ENCODE data around the gene SNX27.

The SNX27 gene

DNA sequence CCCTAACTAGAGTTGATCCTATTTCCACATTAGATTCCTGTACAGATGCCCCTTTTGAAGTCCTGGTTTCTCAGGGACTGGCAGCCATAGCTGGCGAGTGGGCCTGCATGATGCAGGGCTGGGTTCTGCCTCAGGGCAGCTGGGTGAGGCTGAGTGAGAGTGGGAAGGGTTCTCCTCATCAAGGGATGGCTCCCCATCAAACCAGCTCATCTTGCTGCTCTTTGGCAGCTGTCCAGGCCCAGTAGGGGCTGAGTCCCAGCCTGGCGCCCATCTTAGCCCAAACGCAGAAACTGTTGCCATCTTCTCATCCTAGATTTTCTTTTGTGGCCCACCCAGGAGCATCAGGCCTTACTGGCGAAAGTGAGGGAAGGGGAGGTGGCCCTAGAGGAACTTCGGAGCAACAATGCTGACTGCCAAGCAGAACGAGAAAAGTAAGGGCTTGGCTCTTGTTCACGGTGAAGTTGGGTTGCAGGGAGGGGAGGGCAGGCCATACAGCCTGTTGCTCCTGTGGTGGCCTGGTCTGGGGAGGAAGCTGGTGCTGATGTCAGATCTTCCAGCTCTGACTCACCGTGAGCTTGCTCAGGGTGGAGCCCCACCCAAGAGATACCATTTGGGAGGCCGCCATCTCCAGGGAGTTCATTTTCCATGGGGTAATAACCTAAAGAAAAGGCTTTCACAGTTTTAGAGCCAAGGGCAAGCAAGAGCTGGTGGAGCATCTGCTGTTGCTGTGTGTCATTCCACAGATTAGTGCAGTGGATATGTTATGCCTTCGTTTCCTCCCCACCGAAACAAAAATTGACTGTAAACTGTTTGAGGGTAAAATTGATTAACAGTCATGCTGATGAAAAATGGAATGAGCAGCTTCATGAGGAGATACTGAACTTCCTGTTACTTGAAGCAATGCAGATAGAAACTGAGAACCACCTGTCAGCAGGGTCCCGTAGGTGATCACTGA lies 37.0 kb upstream of the SNX27 start:
- CTCF ChIA-PET, result interaction anchor here (1.5 to 2.9 kb wide), 3 partner anchors 9 to 18 kb away, joined by 3 to 8 read pairs (median 5); no protein-coding TSS in a partner anchor
- TF ChIP-seq CTCF (IDR thresholded peaks at IDR 0.05; ENCODE audit: control extremely low read depth, extremely low read depth, low read depth, missing control alignments), result no peak
- POLR2A ChIA-PET, result no interaction called here
- DNase-seq (ENCODE audit: extremely low spot score), result no peak

DNA sequence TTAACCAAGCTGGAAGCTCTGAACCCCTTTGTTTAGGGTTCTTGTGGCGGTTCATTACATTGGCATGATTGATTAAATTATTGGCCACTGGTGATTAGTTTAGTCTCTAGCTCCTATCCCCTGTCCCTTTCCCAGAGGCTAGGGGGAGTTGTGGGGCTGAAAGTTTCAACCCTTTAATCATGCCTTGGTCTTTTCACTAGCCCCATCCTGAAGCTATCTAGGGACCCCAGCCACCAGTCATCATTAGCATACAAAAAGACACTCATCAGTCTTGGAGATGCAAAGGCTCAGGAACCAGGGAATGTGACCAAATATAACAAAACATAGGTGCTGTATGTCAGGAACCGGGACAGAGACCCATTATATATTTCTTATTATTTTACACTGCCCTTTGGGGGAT lies 34.7 kb upstream of the SNX27 start:
- CTCF ChIA-PET, result interaction anchor here (1.5 kb wide), 2 partner anchors 12 to 17 kb away, joined by 3 to 5 read pairs; no protein-coding TSS in a partner anchor
- no peak for DNase-seq (ENCODE audit: extremely low spot score)
- POLR2A ChIA-PET, result no interaction called here
- no peak for TF ChIP-seq CTCF (IDR thresholded peaks at IDR 0.05; ENCODE audit: control extremely low read depth, extremely low read depth, low read depth, missing control alignments)

DNA sequence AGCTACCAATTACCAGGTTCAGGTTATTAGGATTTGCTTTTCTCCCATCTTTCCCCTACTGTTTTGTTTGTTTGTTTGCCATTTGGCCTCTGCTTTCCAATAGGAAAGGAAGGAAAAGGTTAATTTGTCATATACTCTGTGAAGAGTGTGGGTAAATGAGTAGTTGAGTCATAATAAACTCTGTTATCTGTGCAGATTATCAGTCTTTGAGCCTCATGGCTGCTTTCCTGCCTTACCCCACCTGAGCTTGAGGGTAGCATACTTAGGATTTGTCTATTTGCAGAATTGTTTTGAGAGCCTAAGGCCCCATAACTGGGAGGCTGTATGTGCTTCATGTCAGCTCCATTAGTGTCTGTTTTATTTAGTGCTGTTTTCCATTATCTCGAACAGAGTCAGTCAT lies 32.9 kb upstream of the SNX27 start:
- ChIA-PET POLR2A (no interaction called here), CTCF (interaction anchor here (1.0 to 1.3 kb wide), 2 partner anchors 16 to 156 kb away, joined by 3 to 4 read pairs; no protein-coding TSS in a partner anchor)
- no peak for TF ChIP-seq CTCF (IDR thresholded peaks at IDR 0.05; ENCODE audit: control extremely low read depth, extremely low read depth, low read depth, missing control alignments)
- DNase-seq (ENCODE audit: extremely low spot score), result no peak

DNA sequence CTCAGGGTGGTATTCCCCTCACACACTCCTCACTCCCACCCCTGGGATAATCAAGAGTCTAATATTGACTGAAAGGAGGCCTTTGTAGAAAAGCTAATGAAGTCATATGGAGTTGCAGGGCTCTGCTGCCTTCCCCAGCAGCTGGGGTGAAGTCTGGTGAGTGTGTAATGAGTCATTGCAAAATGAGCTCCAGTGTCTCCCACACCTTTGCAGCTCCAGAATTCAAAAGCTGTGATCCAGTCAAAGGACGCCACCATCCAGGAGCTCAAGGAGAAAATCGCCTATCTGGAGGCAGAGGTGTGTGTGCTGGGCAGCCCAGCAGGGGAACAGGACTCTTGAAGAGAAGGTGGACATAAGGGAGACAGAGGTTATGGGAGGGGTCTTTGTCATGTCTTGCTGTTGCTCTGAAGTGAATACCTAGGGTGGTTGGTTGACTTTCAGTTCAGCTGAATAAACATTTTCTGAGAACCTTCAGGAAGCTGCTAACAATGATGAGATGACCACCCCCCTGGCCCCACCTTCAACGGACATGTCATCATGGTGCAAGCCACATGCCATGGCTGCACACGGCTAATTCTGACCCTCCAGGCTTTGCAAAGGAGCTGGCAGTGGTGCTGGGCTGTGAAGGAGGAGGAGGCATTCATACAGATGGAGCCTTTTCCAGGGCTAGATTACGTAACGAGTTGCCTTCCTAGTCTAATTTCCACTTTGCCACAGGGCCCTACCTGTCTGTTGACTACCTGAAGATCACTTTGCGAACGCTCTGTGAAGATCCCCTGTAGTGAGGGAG lies 32.2 kb upstream of the SNX27 start:
- DNase-seq (ENCODE audit: extremely low spot score), result no peak
- ChIA-PET CTCF (interaction anchor here (1.0 to 1.3 kb wide), 2 partner anchors 16 to 155 kb away, joined by 3 to 4 read pairs; no protein-coding TSS in a partner anchor), POLR2A (no interaction called here)
- TF ChIP-seq CTCF (IDR thresholded peaks at IDR 0.05; ENCODE audit: control extremely low read depth, extremely low read depth, low read depth, missing control alignments), result no peak

DNA sequence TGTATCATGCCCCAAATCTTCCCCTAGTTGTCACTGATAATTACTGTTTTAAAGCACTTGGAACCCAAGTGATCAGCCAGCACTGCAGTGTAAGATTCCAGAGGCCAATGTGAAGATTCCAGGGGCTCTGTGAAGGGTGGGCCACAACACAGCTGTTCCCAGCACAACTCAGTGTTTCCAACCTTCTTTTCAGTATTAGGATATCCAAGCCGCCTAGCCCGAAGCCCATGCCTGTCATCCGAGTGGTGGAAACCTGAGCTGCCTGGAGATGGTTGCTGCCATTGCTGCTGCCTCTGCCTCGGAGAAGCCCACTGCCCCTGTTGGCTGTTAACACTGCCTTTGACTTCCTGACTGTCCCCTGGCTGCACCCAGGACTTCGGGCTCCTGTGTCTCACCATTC lies 30.4 kb upstream of the SNX27 start:
- CTCF ChIA-PET, result interaction anchor here (1.2 to 2.0 kb wide), 3 partner anchors 12 to 300 kb away, joined by 3 to 8 read pairs (median 3); no protein-coding TSS in a partner anchor
- no peak for TF ChIP-seq CTCF (IDR thresholded peaks at IDR 0.05; ENCODE audit: control extremely low read depth, extremely low read depth, low read depth, missing control alignments)
- POLR2A ChIA-PET, result no interaction called here
- no peak for DNase-seq (ENCODE audit: extremely low spot score)

GRCh38 chr1:151581921-151582320 lies 29.9 kb upstream of the SNX27 start:
- ChIA-PET POLR2A (no interaction called here), CTCF (interaction anchor here (1.2 to 2.0 kb wide), 3 partner anchors 11 to 300 kb away, joined by 3 to 8 read pairs (median 3); no protein-coding TSS in a partner anchor)
- DNase-seq (ENCODE audit: extremely low spot score), result no peak
- TF ChIP-seq CTCF (IDR thresholded peaks at IDR 0.05; ENCODE audit: control extremely low read depth, extremely low read depth, low read depth, missing control alignments), result no peak

All from GM10248 (cell line).